HL-60 (cell line): ENCODE data around the gene LMO4.
A peak's percentile ranks its signal among the peaks of the same experiment; 100 is the strongest.

ENCODE experiments used
- DNase-seq, 2 experiments: peaks; one replicate each; pipeline ENCODE4 v3.0.0-alpha.2; 2010 to 2020; ENCODE audit warnings: low read depth in 1 of 2, low spot score in 1 of 2
- H3K27ac ChIP-seq: fragments of 250-450 bp; sonication (Bioruptor Pico); replicated peaks from 2 replicates; pipeline ENCODE4 v1.5.1; 2020; ENCODE audit warnings: mild to moderate bottlenecking, moderate library complexity
- H3K27me3 ChIP-seq: fragments of 250-450 bp; sonication (Bioruptor Pico); 2 replicates; pipeline ENCODE4 v1.5.1; 2021; ENCODE audit warnings: mild to moderate bottlenecking, moderate library complexity; ENCODE audit not compliant: insufficient read depth, poor library complexity, severe bottlenecking
- H3K4me3 ChIP-seq: replicated peaks from 2 replicates; pipeline ENCODE4 v1.5.1; 2011; ENCODE audit warnings: mild to moderate bottlenecking, control low read depth, low read length; ENCODE audit not compliant: insufficient read depth
- GABPA ChIP-seq: IDR thresholded peaks from 2 replicates; pipeline ENCODE4 v1.6.1; 2012; ENCODE audit warnings: low read depth
- POLR2AphosphoS5 ChIP-seq: IDR thresholded peaks from 2 replicates; pipeline ENCODE4 v1.6.1; 2012; ENCODE audit warnings: low read depth
- SPI1 ChIP-seq: IDR thresholded peaks from 2 replicates; pipeline ENCODE4 v1.6.1; 2012; ENCODE audit warnings: low read depth, mild to moderate bottlenecking, borderline replicate concordance
- TF ChIP-seq, protein P1 (sequence below): IDR thresholded peaks from one replicate; pipeline ENCODE4 v1.5.1; 2011; ENCODE audit warnings: low read length, control low read depth, inconsistent platforms; ENCODE audit not compliant: insufficient read depth
- TF ChIP-seq, protein P2 (sequence below): IDR thresholded peaks from 2 replicates; pipeline ENCODE4 v1.6.1; 2012; ENCODE audit warnings: low read depth; ENCODE audit not compliant: insufficient replicate concordance

Gene LMO4

GRCh38 chr1:87329051-87329525, 408 bp downstream of the LMO4 start:
- Histone ChIP-seq H3K27ac (peak overlapping the region; percentile 96), H3K27me3 (no peaks in the 10 kb centered on the region), H3K4me3 (peak overlapping the region; percentile 77)
- DNase-seq = peak in 1 of 2 experiments; percentile 36
- TF ChIP-seq, protein P1, sequence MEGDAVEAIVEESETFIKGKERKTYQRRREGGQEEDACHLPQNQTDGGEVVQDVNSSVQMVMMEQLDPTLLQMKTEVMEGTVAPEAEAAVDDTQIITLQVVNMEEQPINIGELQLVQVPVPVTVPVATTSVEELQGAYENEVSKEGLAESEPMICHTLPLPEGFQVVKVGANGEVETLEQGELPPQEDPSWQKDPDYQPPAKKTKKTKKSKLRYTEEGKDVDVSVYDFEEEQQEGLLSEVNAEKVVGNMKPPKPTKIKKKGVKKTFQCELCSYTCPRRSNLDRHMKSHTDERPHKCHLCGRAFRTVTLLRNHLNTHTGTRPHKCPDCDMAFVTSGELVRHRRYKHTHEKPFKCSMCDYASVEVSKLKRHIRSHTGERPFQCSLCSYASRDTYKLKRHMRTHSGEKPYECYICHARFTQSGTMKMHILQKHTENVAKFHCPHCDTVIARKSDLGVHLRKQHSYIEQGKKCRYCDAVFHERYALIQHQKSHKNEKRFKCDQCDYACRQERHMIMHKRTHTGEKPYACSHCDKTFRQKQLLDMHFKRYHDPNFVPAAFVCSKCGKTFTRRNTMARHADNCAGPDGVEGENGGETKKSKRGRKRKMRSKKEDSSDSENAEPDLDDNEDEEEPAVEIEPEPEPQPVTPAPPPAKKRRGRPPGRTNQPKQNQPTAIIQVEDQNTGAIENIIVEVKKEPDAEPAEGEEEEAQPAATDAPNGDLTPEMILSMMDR = no peak
- no peak for TF ChIP-seq POLR2AphosphoS5
- no peak for TF ChIP-seq GABPA
- TF ChIP-seq, protein P2, sequence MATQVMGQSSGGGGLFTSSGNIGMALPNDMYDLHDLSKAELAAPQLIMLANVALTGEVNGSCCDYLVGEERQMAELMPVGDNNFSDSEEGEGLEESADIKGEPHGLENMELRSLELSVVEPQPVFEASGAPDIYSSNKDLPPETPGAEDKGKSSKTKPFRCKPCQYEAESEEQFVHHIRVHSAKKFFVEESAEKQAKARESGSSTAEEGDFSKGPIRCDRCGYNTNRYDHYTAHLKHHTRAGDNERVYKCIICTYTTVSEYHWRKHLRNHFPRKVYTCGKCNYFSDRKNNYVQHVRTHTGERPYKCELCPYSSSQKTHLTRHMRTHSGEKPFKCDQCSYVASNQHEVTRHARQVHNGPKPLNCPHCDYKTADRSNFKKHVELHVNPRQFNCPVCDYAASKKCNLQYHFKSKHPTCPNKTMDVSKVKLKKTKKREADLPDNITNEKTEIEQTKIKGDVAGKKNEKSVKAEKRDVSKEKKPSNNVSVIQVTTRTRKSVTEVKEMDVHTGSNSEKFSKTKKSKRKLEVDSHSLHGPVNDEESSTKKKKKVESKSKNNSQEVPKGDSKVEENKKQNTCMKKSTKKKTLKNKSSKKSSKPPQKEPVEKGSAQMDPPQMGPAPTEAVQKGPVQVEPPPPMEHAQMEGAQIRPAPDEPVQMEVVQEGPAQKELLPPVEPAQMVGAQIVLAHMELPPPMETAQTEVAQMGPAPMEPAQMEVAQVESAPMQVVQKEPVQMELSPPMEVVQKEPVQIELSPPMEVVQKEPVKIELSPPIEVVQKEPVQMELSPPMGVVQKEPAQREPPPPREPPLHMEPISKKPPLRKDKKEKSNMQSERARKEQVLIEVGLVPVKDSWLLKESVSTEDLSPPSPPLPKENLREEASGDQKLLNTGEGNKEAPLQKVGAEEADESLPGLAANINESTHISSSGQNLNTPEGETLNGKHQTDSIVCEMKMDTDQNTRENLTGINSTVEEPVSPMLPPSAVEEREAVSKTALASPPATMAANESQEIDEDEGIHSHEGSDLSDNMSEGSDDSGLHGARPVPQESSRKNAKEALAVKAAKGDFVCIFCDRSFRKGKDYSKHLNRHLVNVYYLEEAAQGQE = no peak
- TF ChIP-seq SPI1 = no peak

- H3K27me3 ChIP-seq = no peaks in the 10 kb centered on the region
- peak overlapping the region; percentile 77 for H3K4me3 ChIP-seq
- TF ChIP-seq POLR2AphosphoS5 (no peak), SPI1 (peak; percentile 81)
- peak overlapping the region; percentile 96 for H3K27ac ChIP-seq
- peak in 1 of 2 experiments; percentile 41 for DNase-seq
These were observed 911 bp downstream of the LMO4 start for GRCh38 chr1:87329526-87330056.

- TF ChIP-seq GABPA (no peak), SPI1 (peak; percentile 19; the same call in 1 of the 2 replicates)
- peak overlapping the region; percentile 77 for H3K4me3 ChIP-seq
- H3K27me3 ChIP-seq = no peaks in the 10 kb centered on the region
- H3K27ac ChIP-seq = peak overlapping the region; percentile 96
- DNase-seq = peak in 1 of 2 experiments; percentile 48
These were observed 1.6 kb downstream of the LMO4 start for GRCh38 chr1:87330057-87330884.

GRCh38 chr1:87330885-87331364, 2.2 kb downstream of the LMO4 start:
- DNase-seq = no peak
- peak overlapping the region; percentile 96 for H3K27ac ChIP-seq
- TF ChIP-seq, protein P1 = no peak
- TF ChIP-seq GABPA = no peak
- no peak for TF ChIP-seq SPI1
- TF ChIP-seq POLR2AphosphoS5 = no peak
- TF ChIP-seq, protein P2 = no peak
- peak overlapping the region; percentile 77 for H3K4me3 ChIP-seq
- no peaks in the 10 kb centered on the region for H3K27me3 ChIP-seq
